Measurements from ENCODE around the gene MRS2. TPM values are rescaled to one million over a fixed set of nuclear protein-coding genes. Genes with fewer than 3 reads are reported as not detected.

MRS2 gene
- total RNA-seq, 1 experiment from 2014 or later: 85.8 TPM

DNA sequence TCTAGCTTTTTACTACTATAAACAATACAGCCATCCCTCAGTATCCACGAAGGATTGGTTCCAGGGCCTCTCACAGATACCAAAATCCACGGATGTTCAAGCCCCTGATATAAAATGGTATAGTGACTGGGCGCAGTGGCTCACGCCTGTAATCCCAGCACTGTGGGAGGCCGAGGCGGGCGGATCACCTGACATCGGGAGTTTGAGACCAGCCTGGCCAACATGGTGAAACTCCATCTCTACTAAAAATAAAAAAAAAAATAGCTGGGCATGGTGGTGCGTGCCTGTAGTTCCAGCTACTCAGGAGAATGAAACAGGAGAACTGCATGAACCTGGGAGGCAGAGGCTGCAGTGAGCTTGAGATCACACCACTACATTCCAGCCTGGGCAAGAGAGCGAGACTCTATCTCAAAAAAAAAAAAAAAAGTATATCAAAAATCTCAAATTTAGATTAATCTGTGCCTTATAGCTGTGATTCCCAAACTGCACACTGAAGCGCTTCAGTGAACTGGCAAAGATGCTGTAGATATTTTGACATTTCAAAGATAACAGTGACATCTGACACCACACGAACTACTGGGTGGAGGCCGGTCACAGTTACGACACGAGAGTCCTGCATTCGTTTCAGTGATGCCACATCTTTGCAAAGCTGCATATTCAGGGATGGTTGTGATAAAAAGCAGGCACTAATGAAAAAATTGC, 38.3 kb downstream of the MRS2 start:
- no peak overlapping the region for H3K4ac ChIP-seq (ENCODE audit: low read depth, low read length)
- H4K8ac ChIP-seq (replicated peaks; ENCODE audit: insufficient read length, low read depth, low read length): no peak overlapping the region
- no peak overlapping the region for H2BK15ac ChIP-seq (ENCODE audit: low read depth, low read length)
- no peak overlapping the region for H4K91ac ChIP-seq (ENCODE audit: insufficient read length, low read depth, low read length)
- H3K4me3 Mint-ChIP-seq: no peak overlapping the region
- no peak overlapping the region for H2BK20ac ChIP-seq (ENCODE audit: low read depth, low read length, poor library complexity, severe bottlenecking)
- H3K23ac ChIP-seq (ENCODE audit: insufficient read length, low read depth, low read length): no peak overlapping the region
- H3K27ac Mint-ChIP-seq: no peak overlapping the region
- H3K18ac ChIP-seq (ENCODE audit: insufficient read length, low read depth, low read length): no peak overlapping the region
- no peaks in the 10 kb centered on the region for H3K27me3 Mint-ChIP-seq (ENCODE audit: low read depth)
- peaks cover 5% of the 10 kb centered on the region in 2 experiments for H3K4me1 Mint-ChIP-seq
- WGBS (ENCODE audit: extremely low coverage, insufficient read length, low lambda C conversion rate): no CpG with 5 or more reads among the region's 16 CpGs
- no peak overlapping the region for H4K5ac ChIP-seq (ENCODE audit: insufficient read length, low read depth, low read length)
- H2BK12ac ChIP-seq (ENCODE audit: insufficient read length, low read depth, low read length): no peak overlapping the region
- H4K20me1 ChIP-seq (ENCODE audit: control insufficient read depth, insufficient read depth, insufficient read length): no peaks in the 10 kb centered on the region
- no peaks in the 10 kb centered on the region for H3K23me2 ChIP-seq (ENCODE audit: insufficient read length, low read depth, low read length, poor library complexity, severe bottlenecking)
- H3K4me2 ChIP-seq (ENCODE audit: insufficient read depth, insufficient read length, low read length): no peak overlapping the region
- no peaks in the 10 kb centered on the region for H3K79me2 ChIP-seq (ENCODE audit: insufficient read depth, low read length)
- H3K27me3 ChIP-seq (ENCODE audit: insufficient read depth, low read length): no peaks in the 10 kb centered on the region
- no peak overlapping the region for H2AK5ac ChIP-seq (ENCODE audit: insufficient read length, low read length)
- no peaks in the 10 kb centered on the region for H3K9me3 Mint-ChIP-seq
- peaks cover 0 to 2% (median 0%) of the 10 kb centered on the region in 3 experiments; a peak in 2 of 7 replicates for H3K36me3 Mint-ChIP-seq (ENCODE audit: insufficient read depth in 1 of 3, low read depth in 3 of 3)
- 0 out of 2 replicates have a peak, but pooled peaks cover 7% of the 10 kb centered on the region for H3K4me1 ChIP-seq (ENCODE audit: insufficient read depth, low read length)
- no peak overlapping the region for H2AFZ ChIP-seq (ENCODE audit: low read length)
- no peak overlapping the region for H2BK120ac ChIP-seq (ENCODE audit: low read depth, low read length, poor library complexity, severe bottlenecking)
- H3K79me1 ChIP-seq (ENCODE audit: insufficient read depth, low read depth, low read length, poor library complexity, severe bottlenecking): no peaks in the 10 kb centered on the region
- no peak for DNase-seq
- no peak overlapping the region for H3K56ac ChIP-seq (ENCODE audit: insufficient read length, low read depth, low read length)
- no peak overlapping the region for H3K27ac ChIP-seq (ENCODE audit: insufficient read length, low read depth, low read length)
- H3K14ac ChIP-seq (ENCODE audit: insufficient read depth, low read length): no peak overlapping the region
- H3T11ph ChIP-seq (ENCODE audit: low read length): no peak overlapping the region
- no peaks in the 10 kb centered on the region for H3K9me3 ChIP-seq (ENCODE audit: control insufficient read depth, low read depth, low read length)
- no peak overlapping the region for H3K9ac ChIP-seq (ENCODE audit: extremely low read depth, insufficient read length, low read length)
- TF ChIP-seq, protein P1, sequence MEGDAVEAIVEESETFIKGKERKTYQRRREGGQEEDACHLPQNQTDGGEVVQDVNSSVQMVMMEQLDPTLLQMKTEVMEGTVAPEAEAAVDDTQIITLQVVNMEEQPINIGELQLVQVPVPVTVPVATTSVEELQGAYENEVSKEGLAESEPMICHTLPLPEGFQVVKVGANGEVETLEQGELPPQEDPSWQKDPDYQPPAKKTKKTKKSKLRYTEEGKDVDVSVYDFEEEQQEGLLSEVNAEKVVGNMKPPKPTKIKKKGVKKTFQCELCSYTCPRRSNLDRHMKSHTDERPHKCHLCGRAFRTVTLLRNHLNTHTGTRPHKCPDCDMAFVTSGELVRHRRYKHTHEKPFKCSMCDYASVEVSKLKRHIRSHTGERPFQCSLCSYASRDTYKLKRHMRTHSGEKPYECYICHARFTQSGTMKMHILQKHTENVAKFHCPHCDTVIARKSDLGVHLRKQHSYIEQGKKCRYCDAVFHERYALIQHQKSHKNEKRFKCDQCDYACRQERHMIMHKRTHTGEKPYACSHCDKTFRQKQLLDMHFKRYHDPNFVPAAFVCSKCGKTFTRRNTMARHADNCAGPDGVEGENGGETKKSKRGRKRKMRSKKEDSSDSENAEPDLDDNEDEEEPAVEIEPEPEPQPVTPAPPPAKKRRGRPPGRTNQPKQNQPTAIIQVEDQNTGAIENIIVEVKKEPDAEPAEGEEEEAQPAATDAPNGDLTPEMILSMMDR (conservative IDR thresholded peaks at IDR 0.05): no peak
- H2BK5ac ChIP-seq (ENCODE audit: insufficient read length, low read length): no peak overlapping the region

Measured in H9 (cell line).